A549 (cell line): ENCODE results near the gene GNG2. TPM values are rescaled to one million over a fixed set of nuclear protein-coding genes. Genes with fewer than 3 reads are reported as not detected.

Experiments
- ATAC-seq, 2 experiments: fragments of 200-7000 bp in 1 of 2; fragments of >200 bp in 1 of 2; cut with Nextera tagmentation in 1 of 2; cut with Tn5 transposase in 1 of 2; 3 replicates each; pipeline versions ENCODE4 v1.8.0 to v1.9.1; 2018 to 2020; ENCODE audit warnings: mild to moderate bottlenecking in 1 of 2, moderate library complexity in 1 of 2
- CTCF ChIA-PET: fragments of 300-600 bp; sonication (Branson Sonifier 250); formaldehyde crosslinking; extraction: SDS; loops from one replicate; lab custom pipeline; 2021; ENCODE audit warnings: antibody characterized with exemption, inconsistent platforms; lab: Yijun Ruan, JAX
- POLR2A ChIA-PET: fragments of 350-600 bp; formaldehyde crosslinking; extraction: SDS; loops from one replicate; lab custom pipeline; 2021; ENCODE audit warnings: antibody characterized with exemption, inconsistent platforms; lab: Yijun Ruan, JAX
- DNase-seq, 2 experiments: peaks; one replicate each; pipeline versions ENCODE4 v3.0.0 to v3.0.0-alpha.2; 2011 to 2016; ENCODE audit warnings: low read depth in 1 of 2, low spot score in 1 of 2
- FAIRE-seq: peaks from 2 replicates; lab custom pipeline; 2011; peaks lifted over from hg19 to GRCh38; lab: Jason Lieb, UNC
- H3K27ac ChIP-seq, 2 experiments: fragments of >200 bp; sonication (Bioruptor Twin); formaldehyde crosslinking; 3 replicates each; pipeline ENCODE4 v1.5.1; 2016 to 2017
- H3K4me1 ChIP-seq: fragments of >200 bp; sonication (Bioruptor Twin); formaldehyde crosslinking; 3 replicates; pipeline ENCODE4 v1.6.1; 2016
- H3K4me2 ChIP-seq: fragments of >200 bp; sonication (Bioruptor Twin); formaldehyde crosslinking; 3 replicates; pipeline ENCODE4 v1.6.1; 2016
- H3K4me3 ChIP-seq: fragments of >200 bp; sonication (Bioruptor Twin); formaldehyde crosslinking; 3 replicates; pipeline ENCODE4 v1.5.1; 2016
- H3K9me3 ChIP-seq: fragments of >200 bp; sonication (Bioruptor Twin); formaldehyde crosslinking; 3 replicates; pipeline ENCODE4 v1.6.1; 2016
- BHLHE40 ChIP-seq: IDR thresholded peaks from 2 replicates; pipeline ENCODE4 v1.6.1; 2012; ENCODE audit warnings: low read depth, low read length, inconsistent platforms
- CBX8 ChIP-seq: fragments of 200-600 bp; sonication (generic); IDR thresholded peaks from 2 replicates; pipeline ENCODE4 v1.6.1; 2016
- CEBPB ChIP-seq, 2 experiments: fragments of >200 bp in 1 of 2; sonication (Bioruptor Twin) in 1 of 2; formaldehyde crosslinking in 1 of 2; IDR thresholded peaks; 2 replicates each; pipeline ENCODE4 v1.6.1; 2012 to 2016
- EHMT2 ChIP-seq: fragments of 200-600 bp; sonication (generic); IDR thresholded peaks from 2 replicates; pipeline ENCODE4 v1.6.1; 2016; ENCODE audit warnings: antibody characterized with exemption, low read depth, mild to moderate bottlenecking, moderate library complexity
- FOSL2 ChIP-seq, 2 experiments: fragments of 450-650 bp in 1 of 2; fragments of >200 bp in 1 of 2; sonication (Bioruptor Twin) in 1 of 2; formaldehyde crosslinking; IDR thresholded peaks; 2 replicates each; pipeline versions ENCODE4 v1.5.0 to v1.6.1; 2016 to 2020; ENCODE audit warnings: mild to moderate bottlenecking in 1 of 2, moderate library complexity in 1 of 2
- HEYL ChIP-seq: fragments of 250-450 bp; sonication (Bioruptor Pico); IDR thresholded peaks from 2 replicates; pipeline ENCODE4 v1.8.0; 2021; ENCODE audit warnings: mild to moderate bottlenecking, moderate library complexity
- HOXB13 ChIP-seq: fragments of 250-450 bp; sonication (Bioruptor Pico); IDR thresholded peaks from 2 replicates; pipeline ENCODE4 v1.5.0; 2020; ENCODE audit warnings: low read depth, mild to moderate bottlenecking, moderate library complexity
- HOXB5 ChIP-seq: fragments of 250-450 bp; sonication (Bioruptor Pico); IDR thresholded peaks from 2 replicates; pipeline ENCODE4 v1.5.0; 2020; ENCODE audit warnings: mild to moderate bottlenecking, moderate library complexity
- JUN ChIP-seq, 2 experiments: fragments of >200 bp; sonication (Bioruptor Twin); formaldehyde crosslinking; IDR thresholded peaks; 2 replicates in 1 of 2; 3 replicates in 1 of 2; pipeline ENCODE4 v1.6.1; 2016 to 2017
- MAFK ChIP-seq: fragments of 450-650 bp; IDR thresholded peaks from 2 replicates; pipeline ENCODE4 v1.6.1; 2014; ENCODE audit not compliant: partially characterized antibody
- NPAS2 ChIP-seq: fragments of 250-450 bp; sonication (Bioruptor Pico); IDR thresholded peaks from 2 replicates; pipeline ENCODE4 v1.8.0; 2022; ENCODE audit warnings: mild to moderate bottlenecking, moderate library complexity, borderline replicate concordance
- PHF8 ChIP-seq: fragments of 200-600 bp; sonication (generic); IDR thresholded peaks from 2 replicates; pipeline ENCODE4 v1.6.1; 2016; ENCODE audit warnings: low read depth, mild to moderate bottlenecking, antibody characterized with exemption, moderate library complexity, borderline replicate concordance
- RAD21 ChIP-seq, 2 experiments: fragments of >200 bp in 1 of 2; sonication (Bioruptor Twin) in 1 of 2; formaldehyde crosslinking in 1 of 2; IDR thresholded peaks in 1 of 2; conservative IDR thresholded peaks in 1 of 2; 2 replicates in 1 of 2; 3 replicates in 1 of 2; pipeline ENCODE4 v1.6.1; 2012 to 2018; ENCODE audit warnings: inconsistent platforms in 1 of 2
- RCOR1 ChIP-seq: fragments of 150-350 bp; IDR thresholded peaks from 2 replicates; pipeline ENCODE4 v1.6.1; 2014; ENCODE audit warnings: antibody characterized with exemption, low read length, low read depth
- RFX5 ChIP-seq: fragments of 450-650 bp; IDR thresholded peaks from 2 replicates; pipeline ENCODE4 v1.7.1; 2014; ENCODE audit warnings: antibody characterized with exemption, mild to moderate bottlenecking, moderate library complexity
- TP53 ChIP-seq: fragments of 250-450 bp; sonication (Bioruptor Pico); IDR thresholded peaks from 2 replicates; pipeline ENCODE4 v1.5.0; 2021; ENCODE audit warnings: mild to moderate bottlenecking, moderate library complexity
- ZC3H11A ChIP-seq: fragments of 450-650 bp; IDR thresholded peaks from 2 replicates; pipeline ENCODE4 v1.6.1; 2014; ENCODE audit warnings: antibody characterized with exemption, mild to moderate bottlenecking
- ZFP36 ChIP-seq: fragments of 450-650 bp; IDR thresholded peaks from 2 replicates; pipeline ENCODE4 v1.6.1; 2014; ENCODE audit warnings: borderline replicate concordance; ENCODE audit not compliant: partially characterized antibody
- ZNF302 ChIP-seq: fragments of 250-450 bp; sonication (Bioruptor Pico); IDR thresholded peaks from 2 replicates; pipeline ENCODE4 v1.9.0; 2021; ENCODE audit warnings: inconsistent platforms, mild to moderate bottlenecking, moderate library complexity
- WGBS: methylation state at CpG from one replicate; pipeline ENCODE4 v1.1.6; 2017; ENCODE audit errors: missing lambda C conversion rate; 5-methylcytosine and 5-hydroxymethylcytosine counted together
- polyA plus RNA-seq, 4 experiments: library from polyadenylated mRNA; depleted of rRNA in 3 of 4; stranded (reverse); fragments of >200 nt; fragmentation: RNase III in 1 of 4; extraction: RNeasy Plus Mini Kit Qiagen cat#74134 plus additional on column Dnase treatment in 1 of 4; gene quantifications; 2 replicates in 3 of 4; 3 replicates in 1 of 4; pipeline ENCODE4 v1.2.3, GENCODE V29; 2011 to 2017
- TF ChIP-seq, protein P1 (sequence below): fragments of 150-350 bp; IDR thresholded peaks from 2 replicates; pipeline ENCODE4 v1.6.1; 2014; ENCODE audit warnings: low read depth, mild to moderate bottlenecking, low read length
- TF ChIP-seq, protein P2 (sequence below): fragments of >200 bp; sonication (Bioruptor Twin); formaldehyde crosslinking; IDR thresholded peaks from 3 replicates; pipeline ENCODE4 v1.5.1; 2016
- TF ChIP-seq, protein P3 (sequence below): fragments of 250-450 bp; sonication (Bioruptor Pico); IDR thresholded peaks from 2 replicates; pipeline ENCODE4 v1.5.0; 2020; ENCODE audit warnings: low read depth, mild to moderate bottlenecking, moderate library complexity
- TF ChIP-seq, protein P4 (sequence below): IDR thresholded peaks from 2 replicates; pipeline ENCODE4 v1.6.1; 2012
- TF ChIP-seq, protein P5 (sequence below): fragments of 250-450 bp; sonication (Bioruptor Pico); IDR thresholded peaks from 2 replicates; pipeline ENCODE4 v1.5.0; 2021; ENCODE audit warnings: mild to moderate bottlenecking, moderate library complexity, borderline replicate concordance
- TF ChIP-seq, protein P6 (sequence below): fragments of 200-600 bp; sonication (generic); IDR thresholded peaks from 2 replicates; pipeline ENCODE4 v1.6.1; 2016; ENCODE audit warnings: antibody characterized with exemption, mild to moderate bottlenecking, moderate library complexity
- TF ChIP-seq, protein P7 (sequence below): fragments of 450-650 bp; IDR thresholded peaks from 2 replicates; pipeline ENCODE4 v1.6.1; 2014; ENCODE audit warnings: antibody characterized with exemption

The GNG2 gene
- polyA plus RNA-seq, 2 of the 4 experiments (the other 2 are of a cell fraction), result 2.1 to 3.0 TPM

DNA sequence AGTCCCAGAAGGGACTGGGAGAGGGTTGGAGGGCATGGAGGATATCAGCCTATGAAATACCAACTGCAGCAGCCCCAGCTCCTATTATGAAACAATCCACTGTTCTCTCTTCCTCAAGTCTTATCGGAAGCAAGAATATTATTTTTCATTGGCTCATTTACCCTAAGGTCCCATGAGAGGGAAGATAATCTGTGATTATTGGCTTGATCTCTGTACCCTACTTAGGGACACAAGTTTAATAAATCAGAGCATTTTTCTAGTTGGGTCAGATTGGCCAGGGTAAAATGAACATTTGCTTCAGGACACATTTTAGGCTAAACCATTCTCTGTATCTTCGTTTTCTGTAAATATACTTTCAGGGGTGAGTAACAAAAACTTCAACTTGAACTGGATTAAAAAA, 43.1 kb upstream of the GNG2 start:
- ChIA-PET CTCF (interaction anchor here (1.0 to 1.6 kb wide), 3 partner anchors 13 to 583 kb away, joined by 3 to 5 read pairs (median 3); no protein-coding TSS in a partner anchor), POLR2A (no interaction called here)

DNA sequence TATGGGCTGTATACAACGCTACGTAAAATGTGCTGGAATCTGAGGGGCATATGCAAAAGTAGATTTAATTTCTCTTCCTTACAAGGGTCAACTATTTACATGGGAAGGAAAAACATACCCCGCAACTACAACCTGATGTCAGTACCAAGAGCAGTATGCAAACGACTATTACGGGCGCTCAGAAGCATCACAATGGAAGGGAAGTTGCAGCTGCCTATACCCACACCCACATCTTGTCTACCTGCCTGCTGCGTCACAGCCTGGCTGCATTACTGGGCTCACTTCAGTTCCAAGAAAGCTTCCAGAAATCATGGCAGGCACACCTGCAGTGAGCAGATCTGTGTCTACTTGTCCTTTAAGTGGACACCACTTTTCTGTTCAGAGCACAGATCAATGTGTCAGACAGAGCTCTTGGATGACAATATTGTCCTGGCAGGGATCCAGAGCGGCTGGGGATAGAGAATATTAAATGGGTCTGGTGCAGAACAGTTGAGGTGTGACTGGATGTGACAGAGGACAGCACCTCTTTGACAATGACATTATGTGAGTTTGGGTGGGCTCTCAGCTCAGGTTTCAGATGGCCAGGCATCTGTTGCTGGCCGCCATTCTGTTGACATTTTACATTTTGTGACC, 41.5 kb upstream of the GNG2 start:
- no peak for FAIRE-seq
- ChIA-PET POLR2A (no interaction called here), CTCF (interaction anchor here (0.7 to 0.8 kb wide), 2 partner anchors 43 to 143 kb away, joined by 3 read pairs; no protein-coding TSS in a partner anchor)
- Histone ChIP-seq H3K9me3 (no peaks in the 10 kb centered on the region), H3K4me1 (no peaks in the 10 kb centered on the region), H3K27ac (no peak overlapping the region), H3K4me3 (no peak overlapping the region), H3K4me2 (no peak overlapping the region)
- no peak for DNase-seq
- 48% methylated on average over 9 of the region's 9 CpGs for WGBS
- no peak for TF ChIP-seq FOSL2 (IDR thresholded peaks at IDR 0.05)
- no peak for TF ChIP-seq FOSL2 (CRISPR knock-in tag; IDR thresholded peaks at IDR 0.05)
- TF ChIP-seq RCOR1, result no peak
- no peak for TF ChIP-seq MAFK
- TF ChIP-seq TP53 (CRISPR knock-in tag), result no peak
- TF ChIP-seq, protein P1, sequence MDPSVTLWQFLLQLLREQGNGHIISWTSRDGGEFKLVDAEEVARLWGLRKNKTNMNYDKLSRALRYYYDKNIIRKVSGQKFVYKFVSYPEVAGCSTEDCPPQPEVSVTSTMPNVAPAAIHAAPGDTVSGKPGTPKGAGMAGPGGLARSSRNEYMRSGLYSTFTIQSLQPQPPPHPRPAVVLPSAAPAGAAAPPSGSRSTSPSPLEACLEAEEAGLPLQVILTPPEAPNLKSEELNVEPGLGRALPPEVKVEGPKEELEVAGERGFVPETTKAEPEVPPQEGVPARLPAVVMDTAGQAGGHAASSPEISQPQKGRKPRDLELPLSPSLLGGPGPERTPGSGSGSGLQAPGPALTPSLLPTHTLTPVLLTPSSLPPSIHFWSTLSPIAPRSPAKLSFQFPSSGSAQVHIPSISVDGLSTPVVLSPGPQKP, result no peak
- TF ChIP-seq, protein P2, sequence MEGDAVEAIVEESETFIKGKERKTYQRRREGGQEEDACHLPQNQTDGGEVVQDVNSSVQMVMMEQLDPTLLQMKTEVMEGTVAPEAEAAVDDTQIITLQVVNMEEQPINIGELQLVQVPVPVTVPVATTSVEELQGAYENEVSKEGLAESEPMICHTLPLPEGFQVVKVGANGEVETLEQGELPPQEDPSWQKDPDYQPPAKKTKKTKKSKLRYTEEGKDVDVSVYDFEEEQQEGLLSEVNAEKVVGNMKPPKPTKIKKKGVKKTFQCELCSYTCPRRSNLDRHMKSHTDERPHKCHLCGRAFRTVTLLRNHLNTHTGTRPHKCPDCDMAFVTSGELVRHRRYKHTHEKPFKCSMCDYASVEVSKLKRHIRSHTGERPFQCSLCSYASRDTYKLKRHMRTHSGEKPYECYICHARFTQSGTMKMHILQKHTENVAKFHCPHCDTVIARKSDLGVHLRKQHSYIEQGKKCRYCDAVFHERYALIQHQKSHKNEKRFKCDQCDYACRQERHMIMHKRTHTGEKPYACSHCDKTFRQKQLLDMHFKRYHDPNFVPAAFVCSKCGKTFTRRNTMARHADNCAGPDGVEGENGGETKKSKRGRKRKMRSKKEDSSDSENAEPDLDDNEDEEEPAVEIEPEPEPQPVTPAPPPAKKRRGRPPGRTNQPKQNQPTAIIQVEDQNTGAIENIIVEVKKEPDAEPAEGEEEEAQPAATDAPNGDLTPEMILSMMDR, result no peak
- TF ChIP-seq, protein P3, sequence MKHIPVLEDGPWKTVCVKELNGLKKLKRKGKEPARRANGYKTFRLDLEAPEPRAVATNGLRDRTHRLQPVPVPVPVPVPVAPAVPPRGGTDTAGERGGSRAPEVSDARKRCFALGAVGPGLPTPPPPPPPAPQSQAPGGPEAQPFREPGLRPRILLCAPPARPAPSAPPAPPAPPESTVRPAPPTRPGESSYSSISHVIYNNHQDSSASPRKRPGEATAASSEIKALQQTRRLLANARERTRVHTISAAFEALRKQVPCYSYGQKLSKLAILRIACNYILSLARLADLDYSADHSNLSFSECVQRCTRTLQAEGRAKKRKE (CRISPR knock-in tag), result no peak
- no peak for TF ChIP-seq BHLHE40
- TF ChIP-seq, protein P4, sequence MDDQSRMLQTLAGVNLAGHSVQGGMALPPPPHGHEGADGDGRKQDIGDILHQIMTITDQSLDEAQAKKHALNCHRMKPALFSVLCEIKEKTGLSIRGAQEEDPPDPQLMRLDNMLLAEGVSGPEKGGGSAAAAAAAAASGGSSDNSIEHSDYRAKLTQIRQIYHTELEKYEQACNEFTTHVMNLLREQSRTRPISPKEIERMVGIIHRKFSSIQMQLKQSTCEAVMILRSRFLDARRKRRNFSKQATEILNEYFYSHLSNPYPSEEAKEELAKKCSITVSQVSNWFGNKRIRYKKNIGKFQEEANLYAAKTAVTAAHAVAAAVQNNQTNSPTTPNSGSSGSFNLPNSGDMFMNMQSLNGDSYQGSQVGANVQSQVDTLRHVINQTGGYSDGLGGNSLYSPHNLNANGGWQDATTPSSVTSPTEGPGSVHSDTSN, result no peak
- no peak for TF ChIP-seq CBX8
- TF ChIP-seq HEYL, result no peak
- TF ChIP-seq, protein P5, sequence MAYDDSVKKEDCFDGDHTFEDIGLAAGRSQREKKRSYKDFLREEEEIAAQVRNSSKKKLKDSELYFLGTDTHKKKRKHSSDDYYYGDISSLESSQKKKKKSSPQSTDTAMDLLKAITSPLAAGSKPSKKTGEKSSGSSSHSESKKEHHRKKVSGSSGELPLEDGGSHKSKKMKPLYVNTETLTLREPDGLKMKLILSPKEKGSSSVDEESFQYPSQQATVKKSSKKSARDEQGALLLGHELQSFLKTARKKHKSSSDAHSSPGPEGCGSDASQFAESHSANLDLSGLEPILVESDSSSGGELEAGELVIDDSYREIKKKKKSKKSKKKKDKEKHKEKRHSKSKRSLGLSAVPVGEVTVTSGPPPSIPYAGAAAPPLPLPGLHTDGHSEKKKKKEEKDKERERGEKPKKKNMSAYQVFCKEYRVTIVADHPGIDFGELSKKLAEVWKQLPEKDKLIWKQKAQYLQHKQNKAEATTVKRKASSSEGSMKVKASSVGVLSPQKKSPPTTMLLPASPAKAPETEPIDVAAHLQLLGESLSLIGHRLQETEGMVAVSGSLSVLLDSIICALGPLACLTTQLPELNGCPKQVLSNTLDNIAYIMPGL (CRISPR knock-in tag), result no peak
- no peak for ATAC-seq

More for the DNA sequence above, 43.1 kb upstream of the GNG2 start:
- FAIRE-seq, result no peak
- Histone ChIP-seq H3K4me3 (no peak overlapping the region), H3K4me1 (no peaks in the 10 kb centered on the region), H3K9me3 (no peaks in the 10 kb centered on the region), H3K27ac (no peak overlapping the region), H3K4me2 (no peak overlapping the region)
- no peak for ATAC-seq
- TF ChIP-seq NPAS2 (CRISPR knock-in tag) (no peak), BHLHE40 (no peak), JUN (IDR thresholded peaks at IDR 0.05) (no peak), CEBPB (IDR thresholded peaks at IDR 0.05) (no peak), ZC3H11A (no peak), RFX5 (no peak), HOXB13 (CRISPR knock-in tag) (no peak), HOXB5 (CRISPR knock-in tag) (no peak), ZNF302 (no peak), ZFP36 (no peak), RAD21 (conservative IDR thresholded peaks at IDR 0.05 in 1 of 2, IDR thresholded peaks at IDR 0.05 in 1 of 2) (no peak), MAFK (no peak), PHF8 (no peak), FOSL2 (IDR thresholded peaks at IDR 0.05) (no peak), FOSL2 (CRISPR knock-in tag; IDR thresholded peaks at IDR 0.05) (no peak), EHMT2 (no peak)
- TF ChIP-seq, protein P6, sequence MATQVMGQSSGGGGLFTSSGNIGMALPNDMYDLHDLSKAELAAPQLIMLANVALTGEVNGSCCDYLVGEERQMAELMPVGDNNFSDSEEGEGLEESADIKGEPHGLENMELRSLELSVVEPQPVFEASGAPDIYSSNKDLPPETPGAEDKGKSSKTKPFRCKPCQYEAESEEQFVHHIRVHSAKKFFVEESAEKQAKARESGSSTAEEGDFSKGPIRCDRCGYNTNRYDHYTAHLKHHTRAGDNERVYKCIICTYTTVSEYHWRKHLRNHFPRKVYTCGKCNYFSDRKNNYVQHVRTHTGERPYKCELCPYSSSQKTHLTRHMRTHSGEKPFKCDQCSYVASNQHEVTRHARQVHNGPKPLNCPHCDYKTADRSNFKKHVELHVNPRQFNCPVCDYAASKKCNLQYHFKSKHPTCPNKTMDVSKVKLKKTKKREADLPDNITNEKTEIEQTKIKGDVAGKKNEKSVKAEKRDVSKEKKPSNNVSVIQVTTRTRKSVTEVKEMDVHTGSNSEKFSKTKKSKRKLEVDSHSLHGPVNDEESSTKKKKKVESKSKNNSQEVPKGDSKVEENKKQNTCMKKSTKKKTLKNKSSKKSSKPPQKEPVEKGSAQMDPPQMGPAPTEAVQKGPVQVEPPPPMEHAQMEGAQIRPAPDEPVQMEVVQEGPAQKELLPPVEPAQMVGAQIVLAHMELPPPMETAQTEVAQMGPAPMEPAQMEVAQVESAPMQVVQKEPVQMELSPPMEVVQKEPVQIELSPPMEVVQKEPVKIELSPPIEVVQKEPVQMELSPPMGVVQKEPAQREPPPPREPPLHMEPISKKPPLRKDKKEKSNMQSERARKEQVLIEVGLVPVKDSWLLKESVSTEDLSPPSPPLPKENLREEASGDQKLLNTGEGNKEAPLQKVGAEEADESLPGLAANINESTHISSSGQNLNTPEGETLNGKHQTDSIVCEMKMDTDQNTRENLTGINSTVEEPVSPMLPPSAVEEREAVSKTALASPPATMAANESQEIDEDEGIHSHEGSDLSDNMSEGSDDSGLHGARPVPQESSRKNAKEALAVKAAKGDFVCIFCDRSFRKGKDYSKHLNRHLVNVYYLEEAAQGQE, result no peak
- TF ChIP-seq, protein P7, sequence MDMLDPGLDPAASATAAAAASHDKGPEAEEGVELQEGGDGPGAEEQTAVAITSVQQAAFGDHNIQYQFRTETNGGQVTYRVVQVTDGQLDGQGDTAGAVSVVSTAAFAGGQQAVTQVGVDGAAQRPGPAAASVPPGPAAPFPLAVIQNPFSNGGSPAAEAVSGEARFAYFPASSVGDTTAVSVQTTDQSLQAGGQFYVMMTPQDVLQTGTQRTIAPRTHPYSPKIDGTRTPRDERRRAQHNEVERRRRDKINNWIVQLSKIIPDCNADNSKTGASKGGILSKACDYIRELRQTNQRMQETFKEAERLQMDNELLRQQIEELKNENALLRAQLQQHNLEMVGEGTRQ, result no peak
- WGBS, result 59% methylated on average over 2 of the region's 2 CpGs
- DNase-seq, result no peak
